HG02943 (cell line): Measurements from ENCODE around the gene NCL.
"Not testable (repeated sequence)": the region's sequence is repeated elsewhere in the genome, so short reads cannot be mapped to it uniquely, and the experiment has no call there.

ENCODE experiments used
- ATAC-seq: cut with Tn5 transposase; IDR thresholded peaks from one replicate; pipeline ENCODE4 v1.9.1; 2021; ENCODE audit warnings: mild to moderate bottlenecking, low read depth, moderate library complexity; ENCODE audit not compliant: unreplicated experiment

Gene NCL

GRCh38 chr2:231410293-231411004, 53.8 kb downstream of the NCL start:
- ATAC-seq = no peak

GRCh38 chr2:231409776-231410175, 54.5 kb downstream of the NCL start:
- ATAC-seq = no peak

DNA sequence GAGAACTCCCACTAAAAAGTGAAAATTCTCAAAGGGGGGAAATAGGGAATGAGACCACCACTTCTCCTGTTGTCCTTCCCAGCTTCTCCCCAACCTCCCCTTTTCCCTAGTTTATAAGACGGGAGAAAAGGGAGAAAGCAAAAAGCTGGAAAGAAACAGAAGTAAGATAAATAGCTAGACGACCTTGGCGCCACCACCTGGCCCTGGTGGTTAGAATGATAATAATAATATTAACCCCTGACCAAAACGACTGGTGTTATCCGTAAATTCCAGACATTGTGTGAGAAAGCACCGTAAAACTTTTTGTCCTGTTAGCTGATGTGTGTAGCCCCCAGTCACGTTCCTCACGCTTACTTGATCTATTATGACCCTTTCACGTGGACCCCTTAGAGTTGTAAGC, 56.0 kb downstream of the NCL start:
- not testable (repeated sequence) for ATAC-seq

DNA sequence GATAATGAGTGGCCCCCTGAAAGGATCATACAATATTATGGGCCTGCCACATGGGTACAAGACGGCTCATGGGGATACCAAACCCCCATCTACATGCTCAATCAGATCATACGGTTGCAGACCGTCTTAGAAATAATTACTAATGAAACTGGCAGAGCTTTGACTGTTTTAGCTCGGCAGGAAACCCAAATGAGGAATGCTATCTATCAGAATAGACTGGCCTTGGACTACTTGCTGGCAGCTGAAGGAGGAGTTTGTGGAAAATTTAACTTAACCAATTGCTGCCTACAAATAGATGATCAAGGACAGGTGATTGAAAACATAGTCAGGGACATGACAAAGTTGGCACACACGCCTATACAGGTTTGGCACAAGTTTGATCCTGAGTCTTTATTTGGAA, 56.6 kb downstream of the NCL start:
- ATAC-seq = not testable (repeated sequence)

GRCh38 chr2:231405601-231406367, 58.5 kb downstream of the NCL start:
- not testable (repeated sequence) for ATAC-seq

DNA sequence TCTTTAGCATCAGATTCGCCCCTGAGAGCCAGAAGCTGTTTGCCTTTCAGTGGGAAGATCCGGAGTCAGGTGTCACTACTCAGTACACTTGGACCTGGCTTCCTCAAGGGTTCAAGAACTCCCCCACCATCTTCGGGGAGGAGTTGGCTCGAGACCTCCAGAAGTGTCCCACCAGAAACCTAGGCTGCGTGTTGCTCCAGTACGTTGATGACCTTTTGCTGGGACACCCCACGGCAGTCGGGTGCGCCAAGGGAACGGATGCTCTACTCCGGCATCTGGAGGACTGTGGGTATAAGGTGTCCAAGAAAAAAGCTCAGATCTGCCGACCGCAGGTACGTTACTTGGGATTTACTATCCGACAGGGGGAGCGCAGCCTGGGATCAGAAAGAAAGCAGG, 60.1 kb downstream of the NCL start:
- ATAC-seq = not testable (repeated sequence)
